Measurements from ENCODE around the gene ABHD4.
A peak's percentile ranks its signal among the peaks of the same experiment; 100 is the strongest.
"Not testable (repeated sequence)": the region's sequence is repeated elsewhere in the genome, so short reads cannot be mapped to it uniquely, and the experiment has no call there.

Gene ABHD4

GRCh38 chr14:22598099-22598895 is at the start of gene ABHD4:
TSS of gene ABHD4 (plus strand) at chr14:22598300. CDS start at chr14:22598307, 7 bp downstream.
- no peaks in the 10 kb centered on the region for H3K27me3 ChIP-seq (ENCODE audit: control insufficient read depth in 1 of 2, insufficient read depth in 2 of 2, low read length in 2 of 2)
- H3K9ac ChIP-seq (ENCODE audit: low read length in 2 of 2), result peak within 1 kb of the TSS; percentile 65 to 86
- H3K27ac ChIP-seq (ENCODE audit: low read length), result peak within 1 kb of the TSS; percentile 76
- H3K9me3 ChIP-seq (ENCODE audit: control insufficient read depth in 2 of 2, low read length in 2 of 2), result no peaks in the 10 kb centered on the region
- H3K4me3 ChIP-seq (ENCODE audit: low read length in 2 of 2), result peak within 1 kb of the TSS; percentile 78 to 94
- H3K36me3 ChIP-seq (ENCODE audit: control insufficient read depth in 2 of 2, insufficient read depth in 2 of 2, low read length in 2 of 2), result peaks cover 16 to 18% of the 10 kb centered on the region in 2 donors
- H3K4me1 ChIP-seq (ENCODE audit: control insufficient read depth, insufficient read depth, low read length), result peaks cover 14% of the 10 kb centered on the region

- peaks cover 30% of the 10 kb centered on the region for H3K4me1 ChIP-seq (ENCODE audit: control insufficient read depth, insufficient read depth, low read length)
- H3K9me3 ChIP-seq (ENCODE audit: control insufficient read depth in 2 of 2, low read length in 2 of 2), result no peaks in the 10 kb centered on the region
- H3K27ac ChIP-seq (ENCODE audit: low read length), result no peak overlapping the region
- H3K27me3 ChIP-seq (ENCODE audit: control insufficient read depth in 1 of 2, insufficient read depth in 2 of 2, low read length in 2 of 2), result peaks cover 0 to 4% of the 10 kb centered on the region in 2 donors
- no peaks in the 10 kb centered on the region for H3K36me3 ChIP-seq (ENCODE audit: control insufficient read depth in 2 of 2, insufficient read depth in 2 of 2, low read length in 2 of 2)
- H3K9ac ChIP-seq (ENCODE audit: low read length in 2 of 2), result no peak overlapping the region
- H3K4me3 ChIP-seq (ENCODE audit: low read length in 2 of 2), result no peak overlapping the region
Measured at GRCh38 chr14:22549324-22549962, 48.7 kb upstream of the ABHD4 start.

GRCh38 chr14:22549981-22550673 is 48.0 kb upstream of the ABHD4 start:
- H3K27ac ChIP-seq (ENCODE audit: low read length), result no peak overlapping the region
- H3K4me1 ChIP-seq (ENCODE audit: control insufficient read depth, insufficient read depth, low read length), result peaks cover 30% of the 10 kb centered on the region
- H3K9me3 ChIP-seq (ENCODE audit: control insufficient read depth in 2 of 2, low read length in 2 of 2), result no peaks in the 10 kb centered on the region
- no peak overlapping the region for H3K4me3 ChIP-seq (ENCODE audit: low read length in 2 of 2)
- H3K27me3 ChIP-seq (ENCODE audit: control insufficient read depth in 1 of 2, insufficient read depth in 2 of 2, low read length in 2 of 2), result peaks cover 0 to 4% of the 10 kb centered on the region in 2 donors
- H3K9ac ChIP-seq (ENCODE audit: low read length in 2 of 2), result no peak overlapping the region
- no peaks in the 10 kb centered on the region for H3K36me3 ChIP-seq (ENCODE audit: control insufficient read depth in 2 of 2, insufficient read depth in 2 of 2, low read length in 2 of 2)

GRCh38 chr14:22551605-22551997 is 46.5 kb upstream of the ABHD4 start:
- Histone ChIP-seq H3K36me3 (ENCODE audit: control insufficient read depth in 2 of 2, insufficient read depth in 2 of 2, low read length in 2 of 2) (no peaks in the 10 kb centered on the region), H3K4me1 (ENCODE audit: control insufficient read depth, insufficient read depth, low read length) (peaks cover 24% of the 10 kb centered on the region), H3K9ac (ENCODE audit: low read length in 2 of 2) (no peak overlapping the region)

GRCh38 chr14:22552001-22552826 is 45.9 kb upstream of the ABHD4 start:
- Histone ChIP-seq H3K9ac (ENCODE audit: low read length in 2 of 2) (no peak overlapping the region), H3K27ac (ENCODE audit: low read length) (no peak overlapping the region), H3K36me3 (ENCODE audit: control insufficient read depth in 2 of 2, insufficient read depth in 2 of 2, low read length in 2 of 2) (no peaks in the 10 kb centered on the region)

More at GRCh38 chr14:22551605-22551997, 46.5 kb upstream of the ABHD4 start:
- Histone ChIP-seq H3K27ac (ENCODE audit: low read length) (no peak overlapping the region), H3K9me3 (ENCODE audit: control insufficient read depth in 2 of 2, low read length in 2 of 2) (no peaks in the 10 kb centered on the region), H3K4me3 (ENCODE audit: low read length in 2 of 2) (no peak overlapping the region), H3K27me3 (ENCODE audit: control insufficient read depth in 1 of 2, insufficient read depth in 2 of 2, low read length in 2 of 2) (peaks cover 0 to 4% of the 10 kb centered on the region in 2 donors)

GRCh38 chr14:22552827-22553076 is 45.3 kb upstream of the ABHD4 start:
- peaks cover 28% of the 10 kb centered on the region for H3K4me1 ChIP-seq (ENCODE audit: control insufficient read depth, insufficient read depth, low read length)
- no peaks in the 10 kb centered on the region for H3K9me3 ChIP-seq (ENCODE audit: control insufficient read depth in 2 of 2, low read length in 2 of 2)
- no peak overlapping the region for H3K27ac ChIP-seq (ENCODE audit: low read length)
- no peak overlapping the region for H3K4me3 ChIP-seq (ENCODE audit: low read length in 2 of 2)
- no peak overlapping the region for H3K9ac ChIP-seq (ENCODE audit: low read length in 2 of 2)
- H3K27me3 ChIP-seq (ENCODE audit: control insufficient read depth in 1 of 2, insufficient read depth in 2 of 2, low read length in 2 of 2), result peaks cover 0 to 3% of the 10 kb centered on the region in 2 donors
- no peaks in the 10 kb centered on the region for H3K36me3 ChIP-seq (ENCODE audit: control insufficient read depth in 2 of 2, insufficient read depth in 2 of 2, low read length in 2 of 2)

More at GRCh38 chr14:22552001-22552826, 45.9 kb upstream of the ABHD4 start:
- H3K4me3 ChIP-seq (ENCODE audit: low read length in 2 of 2), result no peak overlapping the region
- H3K4me1 ChIP-seq (ENCODE audit: control insufficient read depth, insufficient read depth, low read length), result peaks cover 27% of the 10 kb centered on the region
- H3K27me3 ChIP-seq (ENCODE audit: control insufficient read depth in 1 of 2, insufficient read depth in 2 of 2, low read length in 2 of 2), result peaks cover 0 to 4% of the 10 kb centered on the region in 2 donors
- no peaks in the 10 kb centered on the region for H3K9me3 ChIP-seq (ENCODE audit: control insufficient read depth in 2 of 2, low read length in 2 of 2)

GRCh38 chr14:22553445-22553844 is 44.7 kb upstream of the ABHD4 start:
- Histone ChIP-seq H3K36me3 (ENCODE audit: control insufficient read depth in 2 of 2, insufficient read depth in 2 of 2, low read length in 2 of 2) (no peaks in the 10 kb centered on the region), H3K4me3 (ENCODE audit: low read length in 2 of 2) (no peak overlapping the region), H3K27me3 (ENCODE audit: control insufficient read depth in 1 of 2, insufficient read depth in 2 of 2, low read length in 2 of 2) (peaks cover 0 to 3% of the 10 kb centered on the region in 2 donors), H3K27ac (ENCODE audit: low read length) (no peak overlapping the region), H3K4me1 (ENCODE audit: control insufficient read depth, insufficient read depth, low read length) (peaks cover 29% of the 10 kb centered on the region), H3K9me3 (ENCODE audit: control insufficient read depth in 2 of 2, low read length in 2 of 2) (no peaks in the 10 kb centered on the region), H3K9ac (ENCODE audit: low read length in 2 of 2) (no peak overlapping the region)

GRCh38 chr14:22553861-22554497 is 44.1 kb upstream of the ABHD4 start:
- H3K27me3 ChIP-seq (ENCODE audit: control insufficient read depth in 1 of 2, insufficient read depth in 2 of 2, low read length in 2 of 2); H3K9ac ChIP-seq (ENCODE audit: low read length in 2 of 2); H3K9me3 ChIP-seq (ENCODE audit: control insufficient read depth in 2 of 2, low read length in 2 of 2); H3K4me3 ChIP-seq (ENCODE audit: low read length in 2 of 2); H3K36me3 ChIP-seq (ENCODE audit: control insufficient read depth in 2 of 2, insufficient read depth in 2 of 2, low read length in 2 of 2); H3K27ac ChIP-seq (ENCODE audit: low read length): not testable (repeated sequence)
- peaks cover 29% of the 10 kb centered on the region for H3K4me1 ChIP-seq (ENCODE audit: control insufficient read depth, insufficient read depth, low read length)

- H3K27ac ChIP-seq (ENCODE audit: low read length), result no peak overlapping the region
- no peaks in the 10 kb centered on the region for H3K9me3 ChIP-seq (ENCODE audit: control insufficient read depth in 2 of 2, low read length in 2 of 2)
- peaks cover 0 to 3% of the 10 kb centered on the region in 2 donors for H3K27me3 ChIP-seq (ENCODE audit: control insufficient read depth in 1 of 2, insufficient read depth in 2 of 2, low read length in 2 of 2)
- H3K36me3 ChIP-seq (ENCODE audit: control insufficient read depth in 2 of 2, insufficient read depth in 2 of 2, low read length in 2 of 2), result no peaks in the 10 kb centered on the region
- no peak overlapping the region for H3K4me3 ChIP-seq (ENCODE audit: low read length in 2 of 2)
- H3K9ac ChIP-seq (ENCODE audit: low read length in 2 of 2), result no peak overlapping the region
- peaks cover 29% of the 10 kb centered on the region for H3K4me1 ChIP-seq (ENCODE audit: control insufficient read depth, insufficient read depth, low read length)
Measured at GRCh38 chr14:22554498-22555383, 43.4 kb upstream of the ABHD4 start.
